ENCODE measurements around the gene PTPRCAP.

DNA sequence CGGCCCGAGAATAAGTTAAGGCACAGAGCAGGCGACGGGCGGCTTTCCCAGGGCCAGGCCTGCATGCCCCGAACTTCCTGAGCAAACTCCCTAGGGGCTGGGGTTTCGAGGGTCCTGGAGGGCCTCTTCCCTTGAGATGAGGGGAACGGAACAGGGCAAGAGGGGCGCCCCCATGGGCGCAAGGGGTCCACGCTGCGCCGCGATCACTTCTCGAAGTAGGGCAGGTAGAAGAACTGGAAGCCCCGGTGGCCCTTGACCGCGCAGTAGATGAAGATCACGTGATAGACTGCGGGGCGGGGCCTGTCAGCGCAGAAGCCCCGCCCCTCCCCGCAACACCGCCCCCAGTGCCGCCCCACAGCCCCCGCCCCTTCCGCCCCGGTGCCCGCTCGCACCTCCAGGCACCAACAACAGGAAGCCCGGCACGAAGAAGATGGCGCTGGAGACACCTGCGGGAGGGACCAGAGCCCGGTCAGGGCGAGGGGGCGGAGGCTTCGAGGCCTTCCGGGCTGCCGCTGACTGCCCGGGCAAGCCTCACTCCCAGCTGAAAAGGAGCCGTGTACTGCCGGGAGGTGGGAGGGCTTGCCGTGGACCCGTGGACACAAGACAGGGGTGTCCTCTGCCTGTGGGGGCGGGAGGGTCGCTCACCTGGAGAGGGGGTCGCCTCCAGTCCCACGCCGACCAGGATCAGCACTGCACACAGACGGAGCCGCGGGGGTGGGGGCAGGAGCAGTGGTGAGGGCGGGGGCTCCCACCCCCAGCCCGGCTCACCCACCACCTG is 27.1 kb upstream of the PTPRCAP start:
- TF ChIP-seq, protein P1, sequence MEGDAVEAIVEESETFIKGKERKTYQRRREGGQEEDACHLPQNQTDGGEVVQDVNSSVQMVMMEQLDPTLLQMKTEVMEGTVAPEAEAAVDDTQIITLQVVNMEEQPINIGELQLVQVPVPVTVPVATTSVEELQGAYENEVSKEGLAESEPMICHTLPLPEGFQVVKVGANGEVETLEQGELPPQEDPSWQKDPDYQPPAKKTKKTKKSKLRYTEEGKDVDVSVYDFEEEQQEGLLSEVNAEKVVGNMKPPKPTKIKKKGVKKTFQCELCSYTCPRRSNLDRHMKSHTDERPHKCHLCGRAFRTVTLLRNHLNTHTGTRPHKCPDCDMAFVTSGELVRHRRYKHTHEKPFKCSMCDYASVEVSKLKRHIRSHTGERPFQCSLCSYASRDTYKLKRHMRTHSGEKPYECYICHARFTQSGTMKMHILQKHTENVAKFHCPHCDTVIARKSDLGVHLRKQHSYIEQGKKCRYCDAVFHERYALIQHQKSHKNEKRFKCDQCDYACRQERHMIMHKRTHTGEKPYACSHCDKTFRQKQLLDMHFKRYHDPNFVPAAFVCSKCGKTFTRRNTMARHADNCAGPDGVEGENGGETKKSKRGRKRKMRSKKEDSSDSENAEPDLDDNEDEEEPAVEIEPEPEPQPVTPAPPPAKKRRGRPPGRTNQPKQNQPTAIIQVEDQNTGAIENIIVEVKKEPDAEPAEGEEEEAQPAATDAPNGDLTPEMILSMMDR (IDR thresholded peaks at IDR 0.05): no peak
- TF ChIP-seq POLR2AphosphoS5 (IDR thresholded peaks at IDR 0.05) (peak; percentile 70 to 77), POLR2A (IDR thresholded peaks at IDR 0.05) (peak; percentile 2 to 76 (median 47)), EP300 (IDR thresholded peaks at IDR 0.05) (no peak)
